ENCODE measurements around the gene TERT. TPM values are rescaled to one million over a fixed set of nuclear protein-coding genes. Genes with fewer than 3 reads are reported as not detected.

The TERT gene
- polyA plus RNA-seq, 1 experiment: not detected

DNA sequence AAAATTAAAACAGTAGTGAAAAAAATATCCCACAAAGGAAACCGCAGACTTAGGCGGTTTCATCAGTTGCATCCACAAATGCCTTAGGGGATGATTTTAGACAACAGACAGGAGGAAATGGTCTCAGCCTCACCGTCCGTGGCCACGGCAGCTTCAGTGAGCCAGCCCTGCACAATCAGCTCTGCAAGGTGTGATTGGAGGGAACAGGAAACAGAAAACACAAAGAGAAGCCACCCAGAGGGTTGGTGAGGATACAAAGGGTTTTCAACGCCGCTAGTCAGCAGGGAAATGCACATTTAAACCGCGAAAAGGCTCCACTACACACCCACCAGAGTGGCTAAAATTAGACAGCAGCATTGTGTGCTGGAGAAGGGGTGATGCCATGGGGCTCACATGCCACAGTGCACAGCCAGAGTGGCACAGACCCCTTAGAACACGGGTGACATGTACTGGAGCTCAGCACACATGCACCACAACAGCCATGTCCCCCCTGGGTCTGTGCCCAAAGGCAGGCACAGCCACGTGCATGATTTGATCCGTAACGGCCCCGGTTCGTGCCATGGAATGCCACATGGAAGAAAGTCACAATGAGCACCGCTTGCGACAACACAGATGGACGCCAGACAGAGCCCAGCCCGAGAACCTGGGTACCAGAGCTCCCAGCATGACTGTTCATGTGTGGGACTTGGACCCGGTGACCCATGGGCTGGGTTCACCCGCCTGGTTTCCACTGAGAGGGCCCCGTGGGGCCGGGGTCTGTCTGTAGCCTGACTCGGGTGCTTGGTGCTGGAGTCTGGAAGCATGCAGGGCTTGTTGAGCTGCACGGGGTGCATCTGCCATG lies 18.3 kb upstream of the TERT start:
- Histone ChIP-seq H3K27me3 (ENCODE audit: control insufficient read depth, insufficient read depth, low read length) (peaks cover 4% of the 10 kb centered on the region), H3K4me3 (ENCODE audit: low read depth, low read length) (no peak overlapping the region), H3K36me3 (ENCODE audit: control insufficient read depth, insufficient read depth, low read length) (peaks cover 3% of the 10 kb centered on the region)
- CTCF ChIA-PET: interaction anchor here (0.6 kb wide), 1 partner anchor 321 kb away, joined by 3 read pairs; no protein-coding TSS in a partner anchor
- POLR2A ChIA-PET: no interaction called here
- TF ChIP-seq, protein P1, sequence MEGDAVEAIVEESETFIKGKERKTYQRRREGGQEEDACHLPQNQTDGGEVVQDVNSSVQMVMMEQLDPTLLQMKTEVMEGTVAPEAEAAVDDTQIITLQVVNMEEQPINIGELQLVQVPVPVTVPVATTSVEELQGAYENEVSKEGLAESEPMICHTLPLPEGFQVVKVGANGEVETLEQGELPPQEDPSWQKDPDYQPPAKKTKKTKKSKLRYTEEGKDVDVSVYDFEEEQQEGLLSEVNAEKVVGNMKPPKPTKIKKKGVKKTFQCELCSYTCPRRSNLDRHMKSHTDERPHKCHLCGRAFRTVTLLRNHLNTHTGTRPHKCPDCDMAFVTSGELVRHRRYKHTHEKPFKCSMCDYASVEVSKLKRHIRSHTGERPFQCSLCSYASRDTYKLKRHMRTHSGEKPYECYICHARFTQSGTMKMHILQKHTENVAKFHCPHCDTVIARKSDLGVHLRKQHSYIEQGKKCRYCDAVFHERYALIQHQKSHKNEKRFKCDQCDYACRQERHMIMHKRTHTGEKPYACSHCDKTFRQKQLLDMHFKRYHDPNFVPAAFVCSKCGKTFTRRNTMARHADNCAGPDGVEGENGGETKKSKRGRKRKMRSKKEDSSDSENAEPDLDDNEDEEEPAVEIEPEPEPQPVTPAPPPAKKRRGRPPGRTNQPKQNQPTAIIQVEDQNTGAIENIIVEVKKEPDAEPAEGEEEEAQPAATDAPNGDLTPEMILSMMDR (IDR thresholded peaks at IDR 0.05; ENCODE audit: insufficient read depth, low read depth, low read length): no peak
- no peak for DNase-seq (ENCODE audit: low read depth)

DNA sequence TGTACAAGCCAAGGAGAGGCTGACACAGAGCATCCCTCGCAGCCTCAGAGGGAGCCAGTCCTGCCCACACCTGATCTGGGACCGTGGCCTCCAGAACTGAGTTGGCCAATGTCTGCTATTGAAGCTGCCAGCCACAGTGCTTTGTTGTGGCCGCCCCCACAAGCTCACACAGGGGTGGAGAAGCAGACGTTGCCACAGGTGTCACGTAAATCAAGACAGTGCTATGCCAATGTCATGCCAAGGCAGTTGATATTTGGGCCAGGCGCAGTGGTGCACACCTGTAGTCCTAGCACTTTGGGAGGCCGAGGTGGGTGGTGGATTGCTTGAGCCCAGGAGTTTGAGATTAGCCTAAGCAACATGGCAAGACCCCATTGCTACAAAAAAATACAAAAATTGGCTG lies 17.3 kb upstream of the TERT start:
- POLR2A ChIA-PET: no interaction called here
- H3K4me3 ChIP-seq (ENCODE audit: low read depth, low read length): no peak overlapping the region
- H3K36me3 ChIP-seq (ENCODE audit: control insufficient read depth, insufficient read depth, low read length): no peaks in the 10 kb centered on the region
- DNase-seq (ENCODE audit: low read depth): no peak
- H3K27me3 ChIP-seq (ENCODE audit: control insufficient read depth, insufficient read depth, low read length): peaks cover 4% of the 10 kb centered on the region
- CTCF ChIA-PET: no interaction called here
- TF ChIP-seq, protein P1 (IDR thresholded peaks at IDR 0.05; ENCODE audit: insufficient read depth, low read depth, low read length): no peak

DNA sequence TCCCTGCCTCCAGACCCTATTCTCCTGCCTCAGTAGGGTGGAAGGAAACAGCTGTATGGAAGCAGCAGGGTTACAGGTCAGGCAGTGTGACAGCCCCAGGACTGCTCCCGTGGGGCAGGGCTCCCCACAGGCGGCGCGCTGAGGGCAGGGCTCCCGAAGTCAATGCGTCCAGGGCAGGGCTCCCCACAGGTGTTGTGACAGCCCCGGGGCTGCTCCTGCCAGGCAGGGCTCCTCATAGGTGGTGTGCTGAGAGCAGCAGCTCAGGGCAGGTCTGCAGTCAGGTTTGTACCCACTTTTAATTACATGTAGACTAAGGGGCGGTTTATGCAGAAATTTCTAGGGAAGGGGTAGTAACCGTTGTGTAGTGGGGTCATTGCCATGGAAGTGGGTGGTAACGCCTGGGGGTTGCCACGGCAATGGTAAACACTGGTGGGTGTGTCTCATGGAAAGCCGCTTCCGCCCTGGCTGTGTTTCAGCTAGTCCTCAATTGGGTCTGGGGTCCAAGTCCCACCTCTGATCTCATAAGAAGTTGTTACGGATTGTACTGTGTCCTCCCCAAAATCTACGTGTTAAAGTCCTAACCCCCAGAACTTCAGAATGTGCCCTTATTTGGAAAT lies 16.7 kb upstream of the TERT start:
- TF ChIP-seq, protein P1 (IDR thresholded peaks at IDR 0.05; ENCODE audit: insufficient read depth, low read depth, low read length): no peak
- no peaks in the 10 kb centered on the region for H3K36me3 ChIP-seq (ENCODE audit: control insufficient read depth, insufficient read depth, low read length)
- DNase-seq (ENCODE audit: low read depth): no peak
- ChIA-PET POLR2A (no interaction called here), CTCF (no interaction called here)
- H3K27me3 ChIP-seq (ENCODE audit: control insufficient read depth, insufficient read depth, low read length): peaks cover 4% of the 10 kb centered on the region
- no peak overlapping the region for H3K4me3 ChIP-seq (ENCODE audit: low read depth, low read length)

- TF ChIP-seq, protein P1 (IDR thresholded peaks at IDR 0.05; ENCODE audit: insufficient read depth, low read depth, low read length): no peak
- ChIA-PET CTCF (interaction anchor here (0.7 kb wide), 1 partner anchor 9 kb away, joined by 3 read pairs; no protein-coding TSS in a partner anchor), POLR2A (no interaction called here)
- H3K4me3 ChIP-seq (ENCODE audit: low read depth, low read length): no peak overlapping the region
- no peak for DNase-seq (ENCODE audit: low read depth)
- H3K36me3 ChIP-seq (ENCODE audit: control insufficient read depth, insufficient read depth, low read length): no peaks in the 10 kb centered on the region
- H3K27me3 ChIP-seq (ENCODE audit: control insufficient read depth, insufficient read depth, low read length): peaks cover 4% of the 10 kb centered on the region
Measured at GRCh38 chr5:1310118-1310517, 15.2 kb upstream of the TERT start.

DNA sequence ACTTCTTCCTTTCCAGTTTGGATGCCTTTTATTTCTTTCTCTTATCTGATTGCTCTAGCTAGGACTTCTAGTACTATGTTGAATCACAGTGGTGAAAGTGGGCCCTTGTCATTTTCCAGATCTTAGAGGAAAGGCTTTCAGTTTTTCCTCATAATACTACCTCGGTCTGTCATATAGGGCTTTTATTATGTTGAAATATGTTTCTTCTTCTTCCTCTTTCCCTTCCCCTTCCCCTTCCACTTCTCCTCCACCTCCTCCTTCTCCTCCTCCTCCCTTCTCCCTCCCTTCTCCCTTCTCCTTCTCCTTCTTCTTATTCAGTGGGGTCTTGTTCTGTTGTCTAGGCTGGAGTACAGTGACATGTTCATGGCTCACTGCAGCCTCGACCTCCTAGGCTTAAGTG lies 9.2 kb upstream of the TERT start:
- TF ChIP-seq, protein P1 (IDR thresholded peaks at IDR 0.05; ENCODE audit: insufficient read depth, low read depth, low read length): no peak
- no peak for DNase-seq (ENCODE audit: low read depth)
- Histone ChIP-seq H3K4me3 (ENCODE audit: low read depth, low read length) (no peak overlapping the region), H3K36me3 (ENCODE audit: control insufficient read depth, insufficient read depth, low read length) (no peaks in the 10 kb centered on the region), H3K27me3 (ENCODE audit: control insufficient read depth, insufficient read depth, low read length) (peaks cover 5% of the 10 kb centered on the region)
- ChIA-PET POLR2A (no interaction called here), CTCF (interaction anchor here (1.2 kb wide), 1 partner anchor 21 kb away, joined by 4 read pairs; no protein-coding TSS in a partner anchor)

All from BJ (cell line).